ENCODE measurements around the gene PGM5.

The PGM5 gene

DNA sequence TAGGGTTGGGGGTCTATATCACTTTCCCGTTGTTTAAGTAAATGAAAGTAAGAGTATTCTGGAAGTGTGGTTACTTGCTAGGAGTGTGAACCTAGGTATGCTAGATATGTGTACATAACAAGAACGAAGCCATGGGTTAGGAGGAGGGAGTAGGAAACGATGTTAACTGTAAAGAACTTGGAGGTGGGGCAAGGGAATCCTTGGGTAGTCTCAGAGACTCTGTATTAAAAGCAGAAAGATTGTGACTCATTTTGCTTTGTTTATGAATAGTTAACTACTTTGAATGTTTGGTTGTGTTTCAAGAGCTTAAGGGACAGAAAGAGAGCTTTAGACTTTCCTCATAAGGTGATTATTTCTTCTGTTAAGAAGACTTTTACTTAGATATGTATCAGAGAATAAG lies 124.4 kb downstream of the PGM5 start:
- H3K9me3 Mint-ChIP-seq: peaks cover 3 to 6% of the 10 kb centered on the region in 2 donors
- DNase-seq: no peak
- no peak overlapping the region for H3K4me3 Mint-ChIP-seq
- H3K27me3 Mint-ChIP-seq: peaks cover 31 to 47% of the 10 kb centered on the region in 2 donors
- H3K27ac Mint-ChIP-seq: no peak overlapping the region
- H3K36me3 Mint-ChIP-seq: no peaks in the 10 kb centered on the region
- no peak for ATAC-seq (replicated peaks)
- H3K4me1 Mint-ChIP-seq: no peaks in the 10 kb centered on the region

DNA sequence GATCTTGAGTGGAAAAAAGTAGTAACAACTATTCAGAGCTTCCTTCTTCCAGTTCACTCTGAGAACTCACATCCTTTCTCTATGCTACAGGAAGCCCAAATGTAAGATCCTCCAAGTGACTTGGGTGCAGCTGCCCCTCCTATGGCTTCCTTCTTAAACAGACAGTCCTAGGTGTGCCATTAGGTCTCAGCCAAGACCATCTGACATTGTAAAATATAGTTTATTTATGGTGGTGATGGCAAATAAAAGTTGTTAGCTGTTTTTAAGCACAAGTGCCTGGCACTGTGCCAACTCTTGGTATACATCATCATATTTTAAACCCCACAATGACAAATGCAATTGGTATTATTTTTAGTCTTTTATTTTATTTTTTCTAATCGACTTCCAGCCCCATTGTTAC lies 126.1 kb downstream of the PGM5 start:
- Mint-ChIP-seq H3K36me3 (no peaks in the 10 kb centered on the region), H3K27me3 (peaks cover 20 to 39% of the 10 kb centered on the region in 2 donors), H3K4me1 (no peaks in the 10 kb centered on the region), H3K4me3 (no peak overlapping the region), H3K9me3 (peaks cover 8 to 10% of the 10 kb centered on the region in 2 donors), H3K27ac (no peak overlapping the region)
- ATAC-seq (replicated peaks): no peak
- no peak for DNase-seq

DNA sequence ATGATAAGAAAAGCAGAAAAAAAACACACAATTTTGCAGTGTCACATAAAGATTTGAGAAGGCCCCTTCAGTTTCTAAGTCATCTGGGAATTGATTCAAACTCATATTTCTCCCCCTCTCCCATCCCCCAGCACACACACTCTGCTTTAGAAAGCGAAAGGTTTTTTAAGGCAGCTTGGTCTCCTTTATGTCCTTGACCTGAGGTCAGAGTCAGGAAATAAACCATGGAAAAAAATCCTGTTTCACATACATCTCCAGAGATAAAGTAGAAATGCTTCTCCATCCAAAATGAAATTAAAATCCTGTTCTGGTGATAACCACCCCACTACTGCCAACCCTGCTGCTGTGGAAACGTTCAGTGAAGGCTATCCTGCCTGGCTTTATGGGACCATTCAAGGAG lies 131.7 kb downstream of the PGM5 start:
- Mint-ChIP-seq H3K27ac (no peak overlapping the region), H3K4me1 (peaks cover 0 to 2% of the 10 kb centered on the region in 2 donors), H3K36me3 (no peaks in the 10 kb centered on the region), H3K4me3 (no peak overlapping the region), H3K27me3 (peaks cover 39 to 43% of the 10 kb centered on the region in 2 donors), H3K9me3 (peaks cover 8 to 10% of the 10 kb centered on the region in 2 donors)
- DNase-seq (no peak), ATAC-seq (replicated peaks) (no peak)

DNA sequence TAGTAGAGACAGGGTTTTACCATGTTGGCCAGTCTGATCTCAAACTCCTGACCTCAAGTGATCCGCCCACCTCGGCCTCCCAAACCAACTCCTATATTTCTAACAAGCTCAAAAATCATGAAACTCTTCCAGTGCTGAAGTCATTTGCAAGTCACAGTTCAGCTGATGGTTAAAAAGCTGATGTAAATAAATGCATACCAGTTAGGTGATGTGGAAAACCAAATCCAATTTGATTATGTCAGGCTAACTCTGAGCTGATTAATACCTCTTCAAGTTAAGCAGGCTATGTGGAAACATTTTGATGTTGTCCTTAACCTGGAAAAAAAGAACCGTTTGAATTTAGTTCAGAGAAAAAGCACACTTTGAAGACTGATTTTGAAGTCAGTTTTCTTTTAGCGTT lies 133.2 kb downstream of the PGM5 start:
- H3K27ac Mint-ChIP-seq: no peak overlapping the region
- peaks cover 38 to 39% of the 10 kb centered on the region in 2 donors for H3K27me3 Mint-ChIP-seq
- DNase-seq: no peak
- H3K4me1 Mint-ChIP-seq: peaks cover 0 to 2% of the 10 kb centered on the region in 2 donors
- peaks cover 8 to 10% of the 10 kb centered on the region in 2 donors for H3K9me3 Mint-ChIP-seq
- no peak for ATAC-seq (replicated peaks)
- H3K36me3 Mint-ChIP-seq: no peaks in the 10 kb centered on the region
- no peak overlapping the region for H3K4me3 Mint-ChIP-seq

DNA sequence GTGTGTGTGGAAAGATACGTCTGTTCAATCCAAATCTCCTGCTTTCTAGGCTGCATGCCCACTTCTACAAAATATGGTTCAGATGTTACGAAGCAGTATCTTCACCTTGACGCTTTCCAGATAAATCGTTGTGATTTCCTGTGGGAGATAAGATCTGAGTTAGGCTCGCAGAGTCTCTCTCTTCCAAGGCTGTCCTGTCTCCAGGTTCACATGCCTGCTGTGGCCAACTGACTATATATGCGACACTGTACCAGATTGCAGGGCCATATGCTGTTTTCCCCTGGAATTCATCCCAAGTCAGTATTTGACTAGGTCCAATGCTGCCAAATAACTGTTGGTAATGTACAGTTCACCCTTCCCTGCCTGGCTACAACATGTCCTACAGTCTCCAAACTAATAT lies 136.4 kb downstream of the PGM5 start:
- Mint-ChIP-seq H3K27me3 (peaks cover 30% of the 10 kb centered on the region in 2 donors), H3K36me3 (no peaks in the 10 kb centered on the region), H3K4me3 (no peak overlapping the region), H3K4me1 (peaks cover 0 to 2% of the 10 kb centered on the region in 2 donors), H3K27ac (no peak overlapping the region), H3K9me3 (no peaks in the 10 kb centered on the region)
- ATAC-seq (replicated peaks) (no peak), DNase-seq (no peak)

DNA sequence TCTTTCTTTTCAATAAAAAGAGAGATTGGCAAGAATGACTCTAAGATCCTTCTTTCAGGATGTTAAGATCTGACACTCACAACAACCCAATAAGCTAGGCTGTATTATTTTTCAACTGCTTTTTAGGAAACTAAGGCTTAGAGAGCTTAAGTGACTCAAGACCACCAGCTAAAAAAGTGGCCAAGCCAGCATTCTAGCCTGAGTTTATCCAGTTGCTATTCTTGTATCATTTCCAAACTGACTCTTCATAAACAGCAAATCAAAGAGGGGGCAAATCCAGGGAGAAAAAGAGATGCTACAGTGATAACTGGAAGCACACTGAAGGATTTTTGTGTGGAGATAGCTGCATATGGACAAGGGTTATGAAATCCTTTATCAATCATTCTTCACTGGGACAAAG lies 137.1 kb downstream of the PGM5 start:
- H3K9me3 Mint-ChIP-seq: no peaks in the 10 kb centered on the region
- H3K36me3 Mint-ChIP-seq: no peaks in the 10 kb centered on the region
- H3K4me3 Mint-ChIP-seq: no peak overlapping the region
- H3K27me3 Mint-ChIP-seq: peaks cover 27 to 28% of the 10 kb centered on the region in 2 donors
- H3K27ac Mint-ChIP-seq: no peak overlapping the region
- DNase-seq (no peak), ATAC-seq (replicated peaks) (no peak)
- H3K4me1 Mint-ChIP-seq: no peaks in the 10 kb centered on the region

DNA sequence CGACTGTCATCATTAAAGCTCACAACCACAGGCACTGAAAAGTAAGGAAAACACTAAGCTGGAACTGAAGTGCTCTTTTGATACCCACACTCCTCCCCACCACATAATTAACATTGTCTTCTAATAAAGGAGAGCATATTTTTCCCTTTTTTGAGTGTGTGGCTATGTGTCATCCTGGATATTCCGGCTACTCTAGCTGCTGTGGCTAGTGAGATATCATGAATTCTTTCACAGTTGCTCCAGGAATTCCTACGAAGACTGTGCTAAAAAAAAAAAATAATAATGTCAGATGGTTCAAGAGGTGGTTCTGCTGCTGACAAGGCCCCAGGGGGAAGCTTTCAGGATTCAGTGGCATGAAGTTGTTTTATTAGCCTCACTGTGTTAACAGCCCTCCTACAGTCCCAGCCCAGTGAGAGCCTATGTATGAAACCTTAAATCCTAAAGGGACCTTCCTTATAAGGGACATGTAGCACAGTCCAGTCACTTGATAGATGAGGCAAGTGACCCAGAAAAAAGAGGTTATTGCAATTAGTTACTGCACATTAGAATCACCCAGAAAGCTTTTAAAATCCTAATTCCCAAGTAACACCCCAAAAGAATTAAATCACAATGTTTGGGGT lies 137.7 kb downstream of the PGM5 start:
- H3K9me3 Mint-ChIP-seq: no peaks in the 10 kb centered on the region
- no peaks in the 10 kb centered on the region for H3K36me3 Mint-ChIP-seq
- H3K4me1 Mint-ChIP-seq: no peaks in the 10 kb centered on the region
- H3K4me3 Mint-ChIP-seq: no peak overlapping the region
- no peak overlapping the region for H3K27ac Mint-ChIP-seq
- H3K27me3 Mint-ChIP-seq: peaks cover 23 to 24% of the 10 kb centered on the region in 2 donors
- ATAC-seq (replicated peaks) (no peak), DNase-seq (no peak)

DNA sequence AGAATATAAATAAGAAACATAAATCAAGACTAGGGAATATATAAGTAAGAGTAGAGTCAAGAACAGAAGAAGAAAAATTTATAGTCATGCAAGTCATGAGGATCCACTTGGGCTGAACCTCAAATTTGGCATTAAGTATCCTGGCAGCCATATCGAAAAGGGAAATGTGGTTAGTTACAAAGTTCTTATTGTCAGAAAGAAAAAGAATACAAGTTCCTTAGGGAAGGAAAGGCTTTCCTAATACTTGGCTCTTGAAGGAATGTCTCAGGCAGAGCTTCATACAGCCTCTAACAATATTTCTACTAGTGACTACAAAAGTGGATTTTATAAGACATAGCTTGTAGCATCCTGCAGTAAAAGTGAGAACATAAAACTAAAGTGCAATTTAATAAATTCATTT lies 138.8 kb downstream of the PGM5 start:
- peaks cover 20 to 24% of the 10 kb centered on the region in 2 donors for H3K27me3 Mint-ChIP-seq
- no peaks in the 10 kb centered on the region for H3K4me1 Mint-ChIP-seq
- H3K36me3 Mint-ChIP-seq: no peaks in the 10 kb centered on the region
- no peak overlapping the region for H3K27ac Mint-ChIP-seq
- DNase-seq (no peak), ATAC-seq (replicated peaks) (no peak)
- no peaks in the 10 kb centered on the region for H3K9me3 Mint-ChIP-seq
- H3K4me3 Mint-ChIP-seq: no peak overlapping the region

DNA sequence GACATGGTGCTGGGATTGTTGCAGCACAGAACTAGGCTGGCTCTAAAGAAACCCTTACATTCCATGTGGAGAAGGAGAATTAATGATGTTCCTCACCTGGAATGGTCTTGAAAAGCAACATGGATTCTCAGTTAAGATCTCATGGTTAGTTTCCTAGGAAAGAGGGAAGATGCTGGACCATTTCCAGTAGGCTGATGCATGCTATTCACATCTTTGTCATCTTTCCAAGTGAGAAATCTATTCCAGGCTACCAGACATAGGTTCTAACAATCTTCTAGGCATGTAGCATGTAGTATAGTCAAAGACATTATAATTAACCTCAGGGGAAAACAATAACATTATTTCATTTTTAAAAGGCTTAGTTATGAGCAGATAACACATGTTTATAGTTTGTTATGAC lies 139.9 kb downstream of the PGM5 start:
- no peak overlapping the region for H3K27ac Mint-ChIP-seq
- no peaks in the 10 kb centered on the region for H3K36me3 Mint-ChIP-seq
- H3K9me3 Mint-ChIP-seq: no peaks in the 10 kb centered on the region
- ATAC-seq (replicated peaks) (no peak), DNase-seq (no peak)
- no peaks in the 10 kb centered on the region for H3K4me1 Mint-ChIP-seq
- peaks cover 23 to 26% of the 10 kb centered on the region in 2 donors for H3K27me3 Mint-ChIP-seq
- no peak overlapping the region for H3K4me3 Mint-ChIP-seq

DNA sequence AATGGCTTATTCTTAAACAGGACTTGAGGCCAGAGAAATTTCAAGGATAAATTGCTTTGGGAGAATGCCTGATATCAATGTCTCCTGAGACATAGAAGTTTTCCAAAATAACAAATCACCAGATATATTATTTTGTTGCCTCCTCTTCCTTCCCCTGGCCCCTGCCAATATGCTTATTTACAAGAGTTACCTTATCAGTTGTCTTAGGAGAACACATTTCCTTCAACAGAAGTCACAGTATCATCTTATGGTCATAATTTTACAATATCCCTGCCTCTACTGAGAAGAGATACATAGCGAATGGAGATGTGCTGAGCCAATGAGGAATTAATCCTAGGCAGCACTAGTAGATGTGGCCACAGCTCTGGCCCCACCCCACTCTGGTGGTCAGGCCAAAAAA lies 141.2 kb downstream of the PGM5 start:
- no peak overlapping the region for H3K4me3 Mint-ChIP-seq
- no peaks in the 10 kb centered on the region for H3K36me3 Mint-ChIP-seq
- peaks cover 10 to 15% of the 10 kb centered on the region in 2 donors for H3K27me3 Mint-ChIP-seq
- no peaks in the 10 kb centered on the region for H3K4me1 Mint-ChIP-seq
- DNase-seq (no peak), ATAC-seq (replicated peaks) (no peak)
- no peaks in the 10 kb centered on the region for H3K9me3 Mint-ChIP-seq
- H3K27ac Mint-ChIP-seq: no peak overlapping the region

DNA sequence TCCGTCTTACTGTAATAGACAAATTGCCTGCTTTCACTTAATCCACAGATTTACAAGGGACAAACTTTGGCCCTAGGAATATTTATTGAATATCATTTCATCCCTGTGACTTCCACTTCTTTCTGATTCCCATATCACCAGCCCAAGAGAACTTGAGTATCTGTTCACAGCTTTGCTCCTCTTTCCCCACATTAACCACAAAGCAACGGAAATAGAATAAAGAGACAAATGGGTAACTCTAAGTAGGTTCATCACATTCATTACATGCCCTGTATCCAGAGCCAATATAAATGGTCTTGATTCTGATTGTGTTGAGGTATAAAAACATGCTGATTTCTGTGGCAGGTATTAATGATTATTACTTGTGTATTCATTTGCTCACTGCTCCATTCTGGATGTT lies 142.4 kb downstream of the PGM5 start:
- Mint-ChIP-seq H3K4me1 (no peaks in the 10 kb centered on the region), H3K27me3 (peaks cover 6 to 8% of the 10 kb centered on the region in 2 donors), H3K9me3 (no peaks in the 10 kb centered on the region), H3K4me3 (no peak overlapping the region), H3K36me3 (no peaks in the 10 kb centered on the region), H3K27ac (no peak overlapping the region)
- DNase-seq: no peak
- no peak for ATAC-seq (replicated peaks)

DNA sequence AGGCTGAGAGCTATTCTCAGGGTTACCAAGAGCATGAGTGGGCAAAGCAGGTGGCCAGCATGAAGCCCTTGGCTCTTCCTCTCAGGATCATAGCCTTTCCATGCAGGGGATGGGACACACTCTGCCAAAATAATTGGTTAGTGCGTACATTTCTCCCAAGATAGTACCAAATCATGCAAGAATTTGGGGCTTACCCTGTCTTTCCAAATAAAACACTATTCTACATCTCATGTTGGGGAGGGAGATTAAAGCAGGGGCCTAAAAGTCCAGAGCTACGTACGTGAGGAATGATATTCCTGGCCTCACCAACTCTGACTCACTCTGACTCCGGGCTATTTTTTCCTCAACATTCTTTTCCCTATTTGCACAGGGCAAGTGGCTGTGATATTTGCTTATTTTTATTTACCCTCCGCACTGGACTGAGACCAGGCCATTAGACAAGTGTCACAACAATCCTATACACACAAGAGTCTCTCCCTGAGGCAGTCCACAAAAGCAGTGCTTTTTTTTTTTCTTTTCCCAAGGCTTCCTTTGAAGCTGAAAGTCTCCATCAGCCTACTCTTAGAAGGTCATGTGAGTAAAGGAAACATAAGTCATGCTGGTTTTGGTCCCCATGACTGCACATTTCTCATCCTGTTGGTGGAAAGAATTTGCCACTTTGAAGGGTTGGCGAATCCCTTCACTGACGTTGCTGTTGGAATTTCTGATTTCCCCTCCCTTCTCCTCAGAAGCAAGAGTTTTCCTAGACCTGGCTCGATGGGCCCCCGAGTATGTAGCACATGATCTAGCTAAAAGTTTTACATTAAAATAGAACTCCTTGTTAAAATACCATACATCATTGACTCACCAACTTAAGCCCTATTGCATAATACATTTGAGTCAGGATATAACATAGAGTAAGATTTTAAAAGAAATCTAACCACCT lies 144.3 kb downstream of the PGM5 start:
- Mint-ChIP-seq H3K27me3 (peaks cover 6 to 8% of the 10 kb centered on the region in 2 donors), H3K27ac (no peak overlapping the region), H3K4me1 (no peaks in the 10 kb centered on the region), H3K9me3 (no peaks in the 10 kb centered on the region), H3K36me3 (no peaks in the 10 kb centered on the region), H3K4me3 (no peak overlapping the region)
- no peak for DNase-seq
- ATAC-seq (replicated peaks): no peak

DNA sequence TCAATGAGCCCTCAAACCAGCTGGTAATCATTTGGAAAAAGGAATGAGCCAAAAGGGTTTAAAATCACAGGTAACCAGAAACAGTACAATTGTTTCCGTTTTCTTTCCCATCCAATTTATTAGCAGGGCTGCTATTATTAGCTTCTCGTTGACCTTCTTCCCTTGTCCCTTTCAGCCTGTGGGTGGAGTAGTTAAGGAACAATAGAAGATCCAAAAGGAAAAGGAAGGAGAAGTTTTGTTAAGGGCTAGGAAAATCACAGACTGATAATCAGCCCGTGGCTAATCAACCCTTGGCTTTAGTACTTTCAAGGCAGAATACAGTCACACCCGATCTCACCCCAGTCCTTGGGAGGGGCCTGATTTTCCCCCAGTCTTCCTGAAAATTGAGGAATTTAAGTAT lies 145.9 kb downstream of the PGM5 start:
- Mint-ChIP-seq H3K27ac (no peak overlapping the region), H3K27me3 (peaks cover 6 to 8% of the 10 kb centered on the region in 2 donors), H3K36me3 (no peaks in the 10 kb centered on the region), H3K4me3 (no peak overlapping the region), H3K9me3 (no peaks in the 10 kb centered on the region), H3K4me1 (peaks cover 3 to 11% of the 10 kb centered on the region in 2 donors)
- ATAC-seq (replicated peaks): no peak
- DNase-seq: no peak

DNA sequence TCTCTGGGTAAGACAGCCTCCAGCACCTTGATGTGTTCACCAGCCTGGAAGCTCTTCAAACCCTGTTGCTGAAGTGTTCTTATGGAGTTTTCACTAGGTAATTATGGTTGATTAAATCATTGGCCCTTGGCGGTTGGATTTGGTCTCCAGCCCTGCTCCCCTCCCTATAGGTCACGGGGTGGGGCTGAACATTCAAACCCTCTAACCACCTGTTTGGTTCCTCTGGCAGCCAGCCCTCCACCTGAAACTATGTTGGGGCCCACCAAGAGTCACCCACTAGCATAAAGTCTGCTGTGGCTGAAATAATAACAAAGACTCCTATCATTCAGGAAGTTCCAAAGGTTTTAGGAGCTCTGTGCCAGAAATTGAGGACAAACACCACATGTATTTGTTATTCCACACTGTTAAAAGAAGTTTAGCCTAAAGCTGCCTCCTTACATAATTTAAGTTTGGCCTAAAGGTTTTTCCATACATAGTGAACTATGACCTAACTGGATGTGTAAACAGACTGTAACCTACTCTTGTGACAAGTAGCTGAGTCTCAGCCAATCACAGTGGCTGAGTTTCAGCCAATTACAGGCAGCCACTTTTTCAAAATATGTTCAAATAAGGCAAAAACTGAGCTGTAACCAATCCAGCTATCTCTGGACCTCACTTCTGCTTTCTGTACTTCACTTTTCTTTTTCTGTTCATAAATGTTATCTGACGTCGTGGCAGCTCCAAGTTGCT lies 149.4 kb downstream of the PGM5 start:
- Mint-ChIP-seq H3K4me3 (no peak overlapping the region), H3K36me3 (no peaks in the 10 kb centered on the region), H3K9me3 (no peaks in the 10 kb centered on the region), H3K4me1 (peaks cover 7 to 17% of the 10 kb centered on the region in 2 donors), H3K27me3 (no peaks in the 10 kb centered on the region), H3K27ac (peak overlapping the region; percentile 72)
- peak; percentile 90 to 91 for ATAC-seq (replicated peaks)
- DNase-seq: peak; percentile 20
